Type B pancreatic cell (in vitro differentiated cells): ENCODE measurements around the gene ASTN1. TPM values are rescaled to one million over a fixed set of nuclear protein-coding genes. Genes with fewer than 3 reads are reported as not detected.

ENCODE experiments used
- DNase-seq: peaks from one replicate; pipeline ENCODE4 v3.0.0; 2021; ENCODE audit warnings: mixed read lengths; ENCODE audit not compliant: unreplicated experiment; ENCODE audit errors: extremely low spot score
- H3K27ac Mint-ChIP-seq: 2 replicates; pipeline ENCODE4 v1.8.0; 2021; ENCODE audit warnings: mild to moderate bottlenecking, mixed read lengths
- H3K27me3 Mint-ChIP-seq: 2 replicates; pipeline ENCODE4 v1.8.0; 2021; ENCODE audit warnings: mixed read lengths
- H3K36me3 Mint-ChIP-seq: 2 replicates; pipeline ENCODE4 v1.8.0; 2021; ENCODE audit warnings: mixed read lengths
- H3K4me1 Mint-ChIP-seq: one replicate; pipeline ENCODE4 v1.8.0; 2021; ENCODE audit warnings: mixed read lengths; ENCODE audit not compliant: unreplicated experiment
- H3K4me3 Mint-ChIP-seq: 2 replicates; pipeline ENCODE4 v1.8.0; 2021; ENCODE audit warnings: mild to moderate bottlenecking, mixed read lengths
- H3K9me3 Mint-ChIP-seq: 2 replicates; pipeline ENCODE4 v1.8.0; 2021; ENCODE audit warnings: mixed read lengths
- total RNA-seq: library from RNA; stranded (reverse); gene quantifications from 2 replicates; pipeline ENCODE4 v1.2.1, GENCODE V29; 2021; ENCODE audit warnings: low replicate concordance
- TF ChIP-seq, protein P1 (sequence below): fragments of 200-600 bp; sonication (generic); conservative IDR thresholded peaks from 2 replicates; pipeline ENCODE4 v1.5.0; 2021; ENCODE audit warnings: antibody characterized with exemption, mild to moderate bottlenecking

ASTN1 gene
- total RNA-seq, 1 donor from 2014 or later = 24.9 TPM

DNA sequence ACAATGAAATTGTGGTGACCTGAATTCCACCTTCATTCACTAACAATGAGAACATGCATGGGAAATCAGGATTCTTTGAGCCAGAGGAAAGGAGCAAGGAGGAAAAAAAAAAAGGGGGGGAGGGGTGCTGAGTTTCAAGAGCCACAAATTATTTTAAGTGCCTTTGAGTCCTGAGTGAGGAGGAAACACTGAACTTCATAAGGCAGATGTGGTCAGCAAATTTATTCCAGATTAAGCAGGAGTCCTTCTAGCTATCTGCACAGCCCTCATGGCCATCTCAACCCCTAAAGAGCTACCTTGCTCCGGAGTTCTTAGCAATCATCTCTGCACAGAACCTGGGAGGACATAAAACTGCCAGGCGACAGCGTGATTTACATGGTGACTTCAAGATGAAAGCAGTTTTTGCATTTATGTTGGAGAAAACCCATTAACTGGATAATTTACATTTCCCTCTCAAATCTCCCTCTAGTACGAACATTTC is 21.7 kb downstream of the ASTN1 start:
- Mint-ChIP-seq H3K4me1 (peaks cover 21% of the 10 kb centered on the region), H3K9me3 (no peaks in the 10 kb centered on the region), H3K27me3 (no peaks in the 10 kb centered on the region), H3K36me3 (no peaks in the 10 kb centered on the region), H3K27ac (no peak overlapping the region), H3K4me3 (no peak overlapping the region)
- no peak for DNase-seq
- TF ChIP-seq, protein P1, sequence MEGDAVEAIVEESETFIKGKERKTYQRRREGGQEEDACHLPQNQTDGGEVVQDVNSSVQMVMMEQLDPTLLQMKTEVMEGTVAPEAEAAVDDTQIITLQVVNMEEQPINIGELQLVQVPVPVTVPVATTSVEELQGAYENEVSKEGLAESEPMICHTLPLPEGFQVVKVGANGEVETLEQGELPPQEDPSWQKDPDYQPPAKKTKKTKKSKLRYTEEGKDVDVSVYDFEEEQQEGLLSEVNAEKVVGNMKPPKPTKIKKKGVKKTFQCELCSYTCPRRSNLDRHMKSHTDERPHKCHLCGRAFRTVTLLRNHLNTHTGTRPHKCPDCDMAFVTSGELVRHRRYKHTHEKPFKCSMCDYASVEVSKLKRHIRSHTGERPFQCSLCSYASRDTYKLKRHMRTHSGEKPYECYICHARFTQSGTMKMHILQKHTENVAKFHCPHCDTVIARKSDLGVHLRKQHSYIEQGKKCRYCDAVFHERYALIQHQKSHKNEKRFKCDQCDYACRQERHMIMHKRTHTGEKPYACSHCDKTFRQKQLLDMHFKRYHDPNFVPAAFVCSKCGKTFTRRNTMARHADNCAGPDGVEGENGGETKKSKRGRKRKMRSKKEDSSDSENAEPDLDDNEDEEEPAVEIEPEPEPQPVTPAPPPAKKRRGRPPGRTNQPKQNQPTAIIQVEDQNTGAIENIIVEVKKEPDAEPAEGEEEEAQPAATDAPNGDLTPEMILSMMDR = no peak

DNA sequence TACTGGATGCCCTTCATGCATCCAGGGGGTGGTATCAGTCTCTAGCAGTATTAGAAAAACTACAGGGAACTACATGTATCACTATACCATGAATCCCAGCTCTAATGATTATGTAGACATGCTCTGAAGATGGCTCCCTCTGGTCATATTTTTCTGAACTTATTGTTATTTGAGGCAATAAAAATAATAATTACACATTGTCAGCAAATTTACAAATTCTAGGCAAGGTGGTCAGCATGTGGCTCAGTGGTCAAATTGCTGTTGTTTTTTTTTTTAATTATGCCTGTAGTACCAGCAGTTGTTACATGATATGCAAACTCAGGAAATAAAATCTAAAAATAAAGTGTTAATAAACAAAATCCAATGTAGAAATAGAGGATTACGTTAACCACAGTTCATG is 22.5 kb downstream of the ASTN1 start:
- no peaks in the 10 kb centered on the region for H3K27me3 Mint-ChIP-seq
- no peaks in the 10 kb centered on the region for H3K9me3 Mint-ChIP-seq
- H3K27ac Mint-ChIP-seq = no peak overlapping the region
- no peak overlapping the region for H3K4me3 Mint-ChIP-seq
- DNase-seq = no peak
- TF ChIP-seq, protein P1 = no peak
- H3K36me3 Mint-ChIP-seq = no peaks in the 10 kb centered on the region
- H3K4me1 Mint-ChIP-seq = peaks cover 21% of the 10 kb centered on the region

DNA sequence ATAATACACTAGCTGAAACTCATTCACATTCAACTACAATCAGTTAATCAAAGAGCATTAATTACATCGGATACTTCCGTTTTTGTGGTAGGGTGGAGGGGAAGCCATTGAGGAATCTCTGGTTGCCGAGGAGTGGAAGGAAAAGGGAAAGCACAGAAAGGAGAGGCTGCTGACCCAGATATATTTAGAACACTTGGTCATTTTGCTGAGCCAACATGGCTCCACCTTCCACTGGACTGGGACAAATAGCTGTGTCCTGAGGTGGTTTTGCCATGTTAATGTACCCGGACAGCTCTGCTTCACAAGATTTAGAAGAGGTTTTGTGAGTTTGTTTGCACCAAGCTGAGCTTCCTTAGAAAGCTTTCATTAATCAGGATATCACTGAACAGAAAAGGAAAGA is 26.2 kb downstream of the ASTN1 start:
- H3K9me3 Mint-ChIP-seq = no peaks in the 10 kb centered on the region
- no peak overlapping the region for H3K27ac Mint-ChIP-seq
- H3K27me3 Mint-ChIP-seq = peaks cover 4% of the 10 kb centered on the region
- TF ChIP-seq, protein P1 = no peak
- peaks cover 3% of the 10 kb centered on the region for H3K36me3 Mint-ChIP-seq
- no peak for DNase-seq
- H3K4me1 Mint-ChIP-seq = peaks cover 9% of the 10 kb centered on the region
- no peak overlapping the region for H3K4me3 Mint-ChIP-seq

DNA sequence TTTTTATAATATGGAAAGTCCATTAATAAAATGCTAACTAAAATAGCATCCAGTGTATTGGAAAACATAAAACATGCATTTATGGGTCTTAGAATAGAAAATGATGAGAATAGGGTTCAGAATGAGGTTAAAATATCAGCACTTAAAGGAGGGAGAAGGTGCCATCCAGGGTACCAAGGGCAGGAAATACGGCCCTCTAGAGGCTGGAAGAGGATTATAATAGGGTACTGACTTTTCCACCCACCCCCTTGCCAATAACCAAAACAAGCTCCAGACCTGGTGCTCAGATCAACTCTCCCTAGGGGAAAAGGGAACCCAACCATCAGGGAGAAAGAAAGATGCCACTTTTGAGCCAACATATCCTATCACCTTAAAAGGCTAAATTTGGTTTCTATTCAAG is 26.7 kb downstream of the ASTN1 start:
- TF ChIP-seq, protein P1 = no peak
- DNase-seq = no peak
- Mint-ChIP-seq H3K4me3 (no peak overlapping the region), H3K4me1 (peaks cover 4% of the 10 kb centered on the region), H3K27ac (no peak overlapping the region), H3K36me3 (peaks cover 3% of the 10 kb centered on the region), H3K9me3 (no peaks in the 10 kb centered on the region), H3K27me3 (peaks cover 5% of the 10 kb centered on the region)

DNA sequence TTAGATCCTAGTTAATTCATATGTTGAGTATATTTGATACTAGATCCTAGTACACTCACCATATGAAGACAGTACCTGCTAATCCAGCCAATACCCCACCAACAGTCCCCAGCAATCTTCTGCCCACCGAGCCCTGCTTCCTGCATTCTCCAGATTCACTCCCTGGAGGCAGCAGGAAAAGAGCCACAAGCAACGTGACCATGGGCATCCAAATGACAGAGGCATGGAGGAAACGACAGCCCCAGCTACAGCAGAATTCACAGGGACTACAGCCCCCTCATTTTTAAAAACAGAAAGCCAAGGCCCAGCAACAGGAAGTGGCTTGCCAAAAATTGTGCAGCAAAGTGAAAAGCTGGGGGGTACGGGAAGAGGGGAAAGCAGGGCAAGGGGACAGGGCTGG is 29.3 kb downstream of the ASTN1 start:
- H3K27me3 Mint-ChIP-seq = peaks cover 9% of the 10 kb centered on the region
- H3K27ac Mint-ChIP-seq = no peak overlapping the region
- no peaks in the 10 kb centered on the region for H3K4me1 Mint-ChIP-seq
- TF ChIP-seq, protein P1 = no peak
- no peak overlapping the region for H3K4me3 Mint-ChIP-seq
- DNase-seq = no peak
- no peaks in the 10 kb centered on the region for H3K9me3 Mint-ChIP-seq
- peaks cover 3% of the 10 kb centered on the region for H3K36me3 Mint-ChIP-seq
